Measurements from ENCODE around the gene KSR1.
A peak's percentile ranks its signal among the peaks of the same experiment; 100 is the strongest.

Gene KSR1

DNA sequence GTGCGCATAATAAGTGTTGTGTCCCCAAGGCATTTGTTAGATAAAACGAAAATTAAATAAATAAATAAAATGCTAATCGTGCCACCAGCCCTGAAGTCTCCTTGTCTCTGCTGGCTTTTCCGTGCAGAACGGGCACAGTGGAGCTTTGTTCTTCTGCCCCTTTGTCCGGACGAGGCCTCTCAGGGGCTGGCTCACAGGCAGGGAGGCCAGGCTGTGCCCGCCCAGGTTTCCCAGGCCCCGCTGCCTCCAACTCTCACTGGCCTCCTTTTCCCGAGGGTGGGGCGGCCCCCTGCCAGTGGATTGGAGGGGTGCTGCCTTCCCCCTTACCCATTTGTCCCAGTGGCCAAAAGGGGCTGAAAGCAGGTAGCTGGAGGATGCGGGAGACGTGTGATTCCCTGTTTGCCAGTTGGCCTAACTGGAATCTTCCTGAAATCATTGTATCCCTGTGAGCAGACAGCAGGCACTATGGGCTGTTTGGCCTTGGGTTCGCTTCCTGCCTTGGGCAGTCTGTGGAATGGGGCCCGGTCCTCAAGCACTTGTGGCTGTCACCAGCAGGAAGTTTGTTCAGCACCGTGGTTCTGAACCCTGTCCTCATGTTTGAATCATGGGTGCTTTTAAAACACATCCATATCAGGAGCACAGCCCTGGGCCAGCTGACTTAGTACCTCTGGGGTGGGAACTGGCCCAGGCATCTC is 64.4 kb downstream of the KSR1 start:
- DNase-seq: no peak

DNA sequence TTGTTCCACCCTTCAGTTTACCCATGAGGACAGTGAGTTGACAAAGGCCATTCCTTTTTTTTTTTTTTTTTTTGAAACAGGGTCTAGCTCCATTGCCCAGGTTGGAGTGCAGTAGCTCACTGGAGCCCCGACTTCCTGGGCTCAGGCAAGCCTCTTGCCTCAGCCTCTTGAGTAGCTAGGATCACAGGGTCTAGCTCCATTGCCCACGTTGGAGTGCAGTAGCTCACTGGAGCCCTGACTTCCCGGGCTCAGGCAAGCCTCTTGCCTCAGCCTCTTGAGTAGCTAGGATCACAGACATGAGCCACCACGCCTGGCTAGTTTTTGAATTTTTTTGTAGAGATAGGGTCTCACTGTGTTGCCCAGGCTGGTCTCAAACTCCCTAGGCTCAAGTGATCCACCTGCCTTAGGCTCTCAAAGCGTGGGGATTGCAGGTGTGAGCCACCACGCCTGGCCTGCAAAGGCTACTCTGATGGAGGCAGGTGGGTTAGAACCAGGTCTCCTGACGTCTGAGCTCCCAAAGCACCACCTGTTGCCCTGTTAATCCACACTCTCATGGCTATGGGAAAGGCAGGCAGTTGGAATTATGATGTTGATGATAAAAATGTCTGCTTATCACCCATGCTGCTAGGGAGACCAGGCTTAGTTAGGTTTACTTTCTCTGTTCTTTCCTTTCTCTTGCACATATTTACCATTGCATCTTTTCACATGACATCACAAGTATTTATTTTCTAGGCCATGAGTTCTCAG is 65.2 kb downstream of the KSR1 start:
- no peak for DNase-seq

DNA sequence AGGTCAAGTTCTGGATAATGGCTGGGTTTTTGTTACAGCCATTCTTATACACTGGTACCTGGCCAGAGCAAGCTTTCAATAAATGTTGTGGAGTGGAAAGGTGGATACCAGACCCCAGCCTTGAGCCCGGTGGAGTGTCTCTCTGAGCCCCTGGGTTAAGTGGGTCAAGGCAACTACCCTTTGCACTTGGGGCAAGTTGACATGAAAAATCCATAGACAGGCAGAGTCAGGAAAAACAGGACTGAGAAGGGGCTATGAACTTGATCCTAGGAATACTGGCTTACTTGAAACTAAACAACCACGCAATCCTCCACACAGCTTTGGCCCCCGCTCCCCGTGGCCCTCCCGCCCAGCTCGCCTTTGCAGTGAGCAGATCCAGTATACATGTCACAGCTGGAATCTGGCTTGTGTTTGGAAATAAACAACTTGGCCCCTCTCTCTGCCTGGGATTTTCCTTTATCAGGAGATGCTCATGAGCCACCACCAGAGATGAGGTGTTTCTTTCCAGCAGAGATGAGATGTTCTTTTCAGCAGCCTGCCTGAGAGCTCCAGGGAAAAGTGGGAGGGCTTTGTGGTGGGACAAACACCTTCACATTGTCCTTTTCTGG is 65.9 kb downstream of the KSR1 start:
- DNase-seq: no peak

DNA sequence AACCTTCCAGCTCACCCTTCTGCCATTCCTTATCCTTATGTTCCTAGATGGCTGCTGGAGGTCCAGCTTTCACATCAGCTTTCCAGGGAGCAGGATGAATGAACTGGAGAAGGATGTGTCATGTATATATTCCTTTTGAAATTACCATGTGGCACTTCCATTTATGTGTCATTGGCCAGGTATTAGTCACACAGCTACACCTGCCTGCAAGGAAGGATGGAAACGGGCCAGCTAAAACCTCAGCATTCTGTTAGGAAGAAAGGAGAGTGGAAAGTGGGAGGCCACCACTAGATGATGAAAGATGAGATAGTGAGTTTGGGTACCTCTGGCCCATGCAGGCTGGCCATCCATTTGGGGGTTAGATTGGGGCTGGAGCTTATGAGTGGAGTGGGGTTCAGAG is 67.5 kb downstream of the KSR1 start:
- DNase-seq: no peak

DNA sequence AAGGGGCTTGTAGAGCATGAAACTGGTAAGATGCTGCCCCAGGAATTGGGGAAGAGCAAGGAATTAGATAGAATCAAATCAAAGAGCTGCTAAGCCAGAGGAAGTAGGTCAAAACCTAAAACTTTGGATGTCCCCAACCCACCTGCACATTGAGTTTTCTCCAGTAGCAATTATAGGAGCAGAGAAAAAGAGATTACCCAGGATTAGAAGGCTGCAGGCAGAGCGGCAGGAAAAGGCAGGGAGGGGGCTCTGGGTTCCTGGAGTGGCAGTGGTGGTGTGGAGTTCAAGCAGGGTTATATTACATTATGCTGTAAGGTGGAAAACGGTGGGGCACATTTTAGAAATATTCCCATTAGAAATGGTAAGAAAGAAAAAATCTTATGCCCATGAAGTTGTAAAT is 68.3 kb downstream of the KSR1 start:
- no peak for DNase-seq

DNA sequence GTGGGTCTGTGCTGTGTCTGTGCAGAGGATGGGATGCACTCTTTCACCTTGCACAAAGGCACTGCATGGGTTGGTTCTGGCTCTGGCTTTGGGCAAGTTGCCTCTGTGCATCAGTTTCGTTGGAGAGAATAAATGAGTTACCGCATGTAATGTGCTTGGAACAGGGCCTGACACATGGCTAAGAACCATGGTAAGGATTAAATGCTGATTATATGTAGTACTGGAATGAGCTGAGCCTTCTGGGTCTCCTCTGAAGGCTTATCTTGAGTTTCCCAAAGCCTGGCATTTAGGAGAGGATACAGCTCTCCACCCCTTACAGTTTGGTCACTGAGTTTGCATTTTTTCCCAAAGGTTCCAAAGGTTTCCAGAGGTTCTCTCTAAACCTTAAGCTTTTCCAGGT is 69.1 kb downstream of the KSR1 start:
- DNase-seq: no peak

DNA sequence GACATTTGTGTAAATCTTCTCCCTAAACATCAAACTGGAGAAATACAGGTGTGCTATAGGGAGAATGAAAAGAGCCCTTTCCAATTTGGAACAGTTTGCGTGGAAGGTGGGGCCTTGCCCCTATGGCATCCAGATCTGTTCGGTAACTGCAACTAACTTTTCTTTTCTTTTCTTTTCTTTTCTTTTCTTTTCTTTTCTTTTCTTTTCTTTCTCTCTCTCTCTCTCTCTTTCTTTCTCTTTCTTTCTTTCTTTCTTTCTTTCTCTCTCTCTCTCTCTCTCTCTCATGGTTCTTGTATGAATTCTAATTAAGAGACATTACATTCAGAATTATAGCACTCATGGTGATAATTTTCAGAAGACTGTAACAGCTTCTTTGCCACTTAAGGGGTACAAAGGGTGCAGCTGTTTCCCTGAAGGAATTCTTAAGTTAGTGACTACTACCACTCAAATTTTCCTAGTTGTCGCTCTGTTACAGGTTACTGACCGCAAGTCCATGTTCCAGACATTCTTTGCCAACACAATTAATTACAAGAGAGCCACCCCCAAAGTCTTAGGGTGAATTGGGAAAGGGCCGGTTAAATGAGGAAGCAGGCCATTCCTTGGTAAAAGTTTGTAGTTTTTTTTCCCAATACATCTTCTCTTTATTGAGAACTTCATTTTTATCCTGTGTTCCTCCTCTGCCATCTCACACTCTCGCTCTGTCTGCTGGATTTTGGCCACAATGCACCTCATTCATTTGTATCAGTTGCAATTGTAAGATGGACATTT is 69.8 kb downstream of the KSR1 start:
- DNase-seq: no peak

DNA sequence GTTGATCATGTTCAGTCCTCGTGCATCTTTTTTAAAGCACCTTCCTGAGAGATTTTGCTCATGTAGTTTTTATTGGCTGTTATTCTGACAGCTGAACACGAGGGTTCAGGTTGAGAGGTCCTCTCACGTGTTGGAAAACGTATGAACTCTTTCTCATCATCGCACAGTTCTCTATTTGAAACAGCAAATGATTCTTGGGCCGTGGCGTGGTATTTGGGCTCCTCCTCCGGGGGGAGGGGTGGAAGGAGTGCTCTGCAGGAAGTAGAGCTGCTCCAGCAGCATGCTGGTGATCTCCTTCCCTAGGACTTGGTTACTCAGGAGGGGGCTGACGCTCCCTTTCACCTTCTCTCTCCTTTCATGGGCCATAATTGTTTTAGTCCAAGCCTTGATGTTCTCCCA is 70.4 kb downstream of the KSR1 start:
- peak; percentile 91 for DNase-seq

DNA sequence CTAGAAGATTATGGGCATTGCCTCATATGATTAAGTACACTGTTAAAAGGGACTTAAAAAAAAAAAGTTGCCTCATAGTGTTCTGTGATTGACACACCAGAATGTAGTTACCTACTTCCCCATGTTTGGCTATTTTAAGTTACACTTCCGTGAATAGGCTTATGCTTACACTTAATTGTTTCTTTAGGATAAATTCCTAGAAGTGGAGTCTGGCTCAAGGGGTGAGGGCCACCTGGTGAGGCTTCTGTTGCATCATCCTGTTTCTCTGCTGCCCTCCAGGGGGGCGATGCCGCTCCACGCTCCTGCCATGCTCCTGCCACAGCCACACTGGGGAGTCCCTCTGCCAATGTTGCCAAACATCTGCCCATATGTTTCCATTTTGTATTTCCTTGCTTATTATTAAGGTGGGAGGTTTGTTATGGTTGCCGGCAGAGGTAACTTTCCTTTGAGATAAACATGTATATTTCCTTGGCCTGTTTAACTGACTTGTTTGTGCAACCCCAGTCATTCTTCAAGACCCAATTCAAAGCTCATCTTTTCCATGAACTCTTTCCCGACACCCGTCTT is 73.1 kb downstream of the KSR1 start:
- DNase-seq: peak; percentile 89

DNA sequence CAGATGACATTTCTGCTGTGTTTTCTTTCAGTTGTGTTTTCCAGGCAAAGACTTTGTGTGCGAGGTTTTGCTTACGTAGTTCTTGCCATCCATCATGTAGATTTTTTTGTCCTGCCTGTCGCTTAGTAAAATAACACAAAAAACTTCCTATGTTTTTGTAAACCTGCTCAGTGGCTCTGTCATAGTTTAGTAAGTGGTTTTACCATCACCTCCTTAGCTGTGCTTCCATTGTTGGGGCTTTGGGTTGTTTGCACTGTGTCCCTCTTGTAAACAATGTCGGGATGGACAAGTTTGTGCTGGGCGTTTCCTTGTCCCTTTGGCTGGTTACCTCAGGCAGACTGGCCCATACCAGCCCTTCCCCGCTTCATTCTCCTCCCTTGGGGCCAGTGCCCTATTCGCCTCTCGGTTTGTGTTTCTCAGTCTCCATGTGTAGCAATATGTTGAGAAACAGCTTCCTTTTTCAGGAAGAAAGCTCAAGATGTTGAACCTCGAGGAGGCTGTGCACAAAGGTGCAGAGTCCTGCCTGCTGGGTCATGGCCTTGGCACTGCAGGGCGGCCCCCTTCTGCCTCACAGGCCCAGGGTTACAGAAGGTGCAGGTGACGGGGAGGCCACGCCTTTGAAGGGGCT is 74.6 kb downstream of the KSR1 start:
- peak; percentile 85 for DNase-seq

DNA sequence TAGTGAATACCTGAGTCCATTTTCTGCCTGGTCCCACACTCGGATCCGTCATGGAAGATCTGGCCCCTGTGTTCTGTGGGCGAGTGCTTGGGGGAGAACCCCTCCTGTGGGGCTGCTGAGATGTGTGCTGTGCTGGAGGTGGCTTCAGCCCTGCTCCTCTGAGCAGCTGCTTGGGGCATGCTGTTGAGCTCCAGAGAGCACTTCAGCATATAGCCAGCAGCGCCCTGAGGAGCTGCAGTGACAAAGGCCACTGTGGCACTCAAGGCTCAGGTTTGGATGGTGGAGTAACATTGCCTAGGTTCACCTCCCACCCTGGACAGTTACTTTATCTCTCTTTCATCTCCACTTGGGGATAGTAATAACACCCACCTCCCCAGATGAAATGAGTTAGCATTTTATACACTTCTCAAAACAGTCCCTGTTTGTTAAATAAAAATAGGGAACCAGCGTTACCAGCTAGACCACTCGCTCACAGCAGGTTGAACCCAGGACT is 75.3 kb downstream of the KSR1 start:
- peak; percentile 70 for DNase-seq

DNA sequence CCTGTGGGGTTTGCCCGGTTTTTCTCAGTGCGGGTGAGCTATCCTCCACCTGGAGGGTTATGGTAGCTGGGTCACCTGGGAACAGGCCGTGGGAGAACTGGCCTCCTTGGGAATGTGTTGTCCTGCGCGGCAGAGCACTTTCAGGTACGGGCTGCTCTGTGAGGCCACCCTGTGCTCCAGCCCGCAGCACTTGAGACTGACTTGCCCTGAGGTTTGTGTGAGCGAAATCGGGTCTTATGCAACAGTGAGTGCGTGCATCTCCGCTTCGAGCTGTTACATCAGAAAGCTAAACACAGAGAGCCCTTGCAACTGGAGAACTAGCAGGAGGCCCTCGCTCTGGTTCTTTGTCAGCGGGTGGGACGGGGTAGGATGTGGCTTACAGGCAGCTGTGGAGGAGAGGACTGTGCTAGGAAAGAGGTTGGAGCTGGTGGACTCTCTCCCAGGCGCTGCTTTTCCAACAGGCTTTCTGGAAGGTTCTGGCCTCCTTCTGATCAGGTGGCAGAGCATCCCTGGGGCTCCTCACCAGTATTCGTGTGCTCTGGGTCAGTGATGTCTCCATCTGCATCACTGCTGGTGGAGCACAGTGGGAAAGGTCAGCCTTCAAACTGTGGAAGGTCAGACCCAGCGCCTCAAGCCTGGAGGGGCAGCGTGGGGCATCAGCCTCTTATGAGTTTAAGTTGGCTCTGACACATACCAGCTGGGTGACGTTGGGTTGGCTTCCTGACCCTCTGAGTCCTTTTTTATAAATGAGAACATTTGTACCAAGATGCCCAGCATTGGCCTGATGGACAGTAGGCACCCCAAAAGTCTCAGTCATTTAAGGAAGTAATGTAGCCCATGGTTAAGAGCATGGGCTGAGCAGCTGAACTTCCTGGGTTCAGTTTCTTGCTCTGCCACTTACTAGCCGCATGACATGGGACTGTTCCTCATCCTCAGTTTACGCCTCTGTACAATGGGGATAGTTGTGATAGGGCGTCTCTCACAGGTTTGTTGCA is 76.3 kb downstream of the KSR1 start:
- peak; percentile 90 for DNase-seq

DNA sequence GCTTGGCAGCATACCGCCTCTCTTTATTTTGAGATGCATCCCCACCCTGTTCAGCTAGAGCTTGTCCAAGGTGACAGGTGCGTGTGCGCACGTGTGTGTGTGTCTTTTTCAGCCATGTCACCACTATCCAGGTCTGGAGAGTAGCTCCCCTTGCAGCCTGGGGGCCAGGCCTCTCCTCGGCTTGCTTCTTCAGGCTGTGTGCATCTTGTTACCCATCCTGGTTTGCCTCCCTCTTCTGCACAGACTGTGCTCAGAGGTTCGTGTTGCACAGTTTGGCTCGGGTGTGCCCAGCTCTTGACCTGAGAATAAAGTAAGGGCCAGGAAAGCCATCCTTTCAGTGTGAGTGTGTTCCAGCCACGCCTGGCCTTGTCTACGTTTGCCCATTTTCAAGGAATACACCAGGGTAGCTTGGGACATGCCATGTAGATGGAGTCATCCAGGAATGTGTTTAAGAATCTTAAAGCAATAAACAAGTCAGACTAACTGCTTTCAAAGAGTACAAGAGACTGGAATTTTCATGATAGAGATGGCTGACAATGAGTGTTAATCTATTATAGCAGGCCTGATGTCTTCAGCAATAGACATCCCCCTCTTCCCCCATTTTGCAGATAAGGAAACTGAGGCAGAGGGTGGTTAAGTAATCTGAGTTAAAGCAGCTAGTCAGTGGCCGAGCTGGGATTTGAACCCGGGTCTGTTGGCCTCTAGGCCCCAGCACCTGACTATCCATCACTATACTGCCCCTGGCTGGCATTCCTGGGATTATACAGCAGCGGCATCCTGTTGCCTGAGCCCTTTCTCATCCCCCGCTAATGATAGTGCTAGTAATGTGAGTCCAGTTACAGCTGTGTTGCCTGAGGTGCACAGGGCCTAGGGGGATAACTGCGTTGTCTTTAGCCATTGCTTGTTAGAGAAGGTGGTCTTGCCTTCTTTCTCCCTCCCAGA is 77.9 kb downstream of the KSR1 start:
- no peak for DNase-seq

DNA sequence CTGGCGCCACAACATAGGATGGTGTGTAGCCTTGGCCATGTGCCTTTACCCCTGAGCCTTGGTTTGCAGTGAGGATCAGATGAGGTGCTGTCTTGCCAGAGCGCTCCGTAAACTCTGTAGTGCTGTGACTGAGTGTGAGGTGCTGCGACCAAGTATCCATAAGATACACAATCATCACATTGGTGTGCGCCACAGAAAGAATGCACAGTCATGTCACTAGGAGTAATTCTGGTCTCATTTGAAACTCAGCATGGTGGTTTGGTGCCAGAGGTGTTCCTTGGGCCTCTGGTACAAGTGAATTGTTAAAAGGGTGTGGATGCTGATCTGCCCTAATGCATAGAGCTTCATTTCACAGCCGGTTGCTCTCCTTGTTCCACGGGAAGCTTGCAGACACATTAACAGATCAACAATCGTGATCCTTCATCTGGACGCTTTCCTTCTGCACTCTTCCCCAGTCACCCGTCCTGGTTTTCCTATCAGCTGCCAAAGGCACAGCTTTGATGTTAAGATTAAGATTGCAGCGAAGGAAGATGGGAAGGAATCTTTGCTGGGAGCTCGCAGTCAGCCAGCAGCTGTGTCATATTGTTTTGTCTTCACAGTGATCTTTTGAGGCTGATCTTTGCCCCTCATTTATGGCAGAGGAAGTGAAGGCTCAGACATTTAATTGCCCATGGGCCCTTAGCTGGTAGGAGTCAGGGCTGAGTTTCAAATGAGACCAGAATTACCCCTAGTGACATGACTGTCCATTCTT is 79.1 kb downstream of the KSR1 start:
- no peak for DNase-seq

DNA sequence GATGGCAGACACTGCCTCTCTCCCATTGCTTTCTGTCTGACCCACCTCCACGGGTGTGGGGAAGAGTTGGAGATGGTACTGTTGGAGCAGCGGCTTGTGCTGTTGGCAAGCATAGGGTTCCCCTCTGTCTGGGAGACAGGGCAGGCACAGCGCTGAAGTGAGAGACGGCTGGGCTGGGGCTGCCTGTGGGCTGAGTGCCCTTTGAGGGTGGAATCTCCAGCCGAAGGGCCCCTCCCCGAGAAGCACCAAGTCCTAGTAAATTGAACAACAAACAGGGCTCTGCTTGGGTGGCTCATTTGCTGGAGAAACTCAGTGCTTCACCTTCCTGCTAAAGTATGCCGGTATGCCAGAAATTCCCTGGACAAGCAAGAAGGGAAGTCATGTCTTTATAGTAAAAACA is 79.7 kb downstream of the KSR1 start:
- DNase-seq: no peak

DNA sequence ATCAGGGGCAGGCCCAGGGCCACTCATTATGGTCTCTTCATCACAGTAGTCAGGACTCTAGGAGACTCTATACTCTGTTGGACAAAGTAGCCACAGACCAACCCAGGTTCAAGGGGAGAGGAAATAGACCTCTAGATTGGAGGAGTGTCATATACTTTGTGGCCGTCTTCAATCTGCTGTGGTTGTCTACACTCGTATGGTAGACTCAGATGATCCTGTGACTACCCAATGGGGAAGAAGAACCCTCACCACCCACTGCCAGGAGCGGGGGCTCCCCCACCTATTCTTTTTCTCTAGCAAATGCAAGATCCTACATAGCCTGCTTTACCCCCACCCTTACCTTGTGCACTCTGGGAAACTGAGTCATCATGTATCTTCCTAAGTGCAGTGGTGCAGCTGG is 80.5 kb downstream of the KSR1 start:
- peak; percentile 27 for DNase-seq

DNA sequence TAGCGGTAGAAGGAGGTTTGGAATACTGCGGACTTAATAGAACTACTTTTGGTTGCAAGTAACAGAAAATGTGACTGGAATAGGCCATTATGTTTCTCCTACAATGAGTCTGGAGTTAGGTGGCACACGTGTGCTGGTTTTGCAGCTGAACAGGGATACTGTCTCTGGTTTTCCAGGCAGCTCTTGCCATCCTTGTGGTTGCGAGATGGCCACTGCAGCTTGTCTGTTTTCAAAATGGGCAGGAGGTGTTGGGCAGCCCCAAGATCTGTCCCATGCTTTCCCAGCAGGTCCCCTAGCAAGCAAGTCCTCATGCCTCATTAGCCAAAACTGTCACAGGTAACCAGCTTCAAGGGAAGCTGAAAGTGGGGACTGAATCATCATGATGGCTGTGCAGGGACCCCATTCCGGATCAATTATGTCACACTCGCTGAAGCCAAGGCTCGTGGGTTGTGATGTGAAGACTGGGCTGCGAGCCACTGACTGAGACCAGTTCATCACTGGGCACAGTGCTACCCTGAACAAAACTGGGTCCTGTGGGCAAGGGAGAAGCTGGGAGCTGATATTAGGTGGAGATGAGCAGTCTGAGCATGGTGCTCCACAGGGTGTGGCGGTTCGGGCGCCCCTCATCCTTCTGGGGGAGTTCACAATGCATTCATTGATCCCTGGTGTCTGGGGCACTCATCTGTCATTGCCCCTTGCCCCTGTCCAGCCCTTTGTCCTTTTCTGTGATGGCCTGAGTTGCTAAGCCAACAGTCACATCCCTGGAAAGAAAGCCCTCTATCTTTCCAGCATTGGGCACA is 82.1 kb downstream of the KSR1 start:
- no peak for DNase-seq

DNA sequence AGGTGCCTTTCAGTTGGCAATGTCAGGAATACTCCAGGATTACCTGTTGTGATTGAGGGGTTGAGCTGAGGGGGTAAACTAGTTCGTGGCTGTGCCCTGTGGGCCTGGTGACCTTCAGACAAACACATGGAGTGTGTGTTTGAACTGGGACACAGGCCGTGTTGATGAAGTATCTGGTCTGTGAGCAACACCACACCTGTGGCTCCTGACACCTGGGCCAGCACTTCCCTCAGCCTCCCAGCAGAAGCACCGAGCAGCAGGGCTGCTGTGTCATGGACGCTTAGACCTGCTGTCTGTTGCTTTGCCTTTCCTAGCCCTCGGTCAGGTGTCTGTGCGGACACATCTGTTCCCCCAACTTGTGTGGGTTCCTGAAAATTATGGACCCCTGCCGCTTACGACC is 82.9 kb downstream of the KSR1 start:
- no peak for DNase-seq

Data from hematopoietic multipotent progenitor cell treated with erythropoietin and hydrocortisone succinate and interleukin-3 and kit ligand, for 4 days (in vitro differentiated cells).